Measurements from ENCODE around the gene MAN1A1.

DNA sequence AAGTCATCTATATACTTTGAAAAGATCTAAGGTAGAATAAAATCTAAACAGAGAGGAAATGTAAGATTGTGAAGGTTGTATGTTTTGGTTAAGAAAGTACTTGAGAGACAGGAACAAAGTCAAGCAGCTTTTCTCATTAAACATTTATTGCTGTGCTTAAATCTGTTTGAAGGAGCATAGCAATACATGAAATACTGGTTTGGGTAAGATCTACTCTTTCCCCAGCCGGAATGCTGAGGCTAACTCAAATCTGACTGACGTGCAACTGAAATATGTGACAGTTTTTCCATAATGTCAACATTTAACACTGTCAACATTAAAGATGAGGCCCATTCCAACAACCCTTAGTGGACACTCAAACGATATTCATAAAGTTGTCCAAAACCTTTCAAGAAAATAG, 59.9 kb downstream of the MAN1A1 start:
- TF ChIP-seq ZNF384 (IDR thresholded peaks at IDR 0.05) (no peak), BHLHE40 (IDR thresholded peaks at IDR 0.05; ENCODE audit: borderline replicate concordance) (no peak), NFRKB (IDR thresholded peaks at IDR 0.05) (no peak), TARDBP (IDR thresholded peaks at IDR 0.05) (no peak), ELF4 (IDR thresholded peaks at IDR 0.05) (no peak), FOXA1 (IDR thresholded peaks at IDR 0.05) (no peak), LEF1 (IDR thresholded peaks at IDR 0.05; ENCODE audit: borderline replicate concordance) (no peak), CTBP1 (IDR thresholded peaks at IDR 0.05; ENCODE audit: borderline replicate concordance) (no peak), ARNT (IDR thresholded peaks at IDR 0.05) (no peak), SP1 (IDR thresholded peaks at IDR 0.05) (no peak)
